GM13977 (cell line): ENCODE measurements around the gene PCSK5.

Experiments
- DNase-seq: peaks from one replicate; pipeline ENCODE4 v3.0.0; 2012; ENCODE audit warnings: low spot score
- in situ Hi-C: fragments of 300-500 bp; cut with MboI; formaldehyde crosslinking; loops from one replicate; pipeline ENCODE4 v1.12.0; 2022; ENCODE audit warnings: low sequenced_read_pairs, low pct_unique_long_range_greater_than_20kb, mixed read lengths, inconsistent platforms; ENCODE audit not compliant: unreplicated experiment
- TF ChIP-seq, protein P1 (sequence below): IDR thresholded peaks from 2 replicates; pipeline ENCODE4 v1.5.1; 2012; ENCODE audit warnings: mild to moderate bottlenecking, control low read depth; ENCODE audit not compliant: insufficient read depth; ENCODE audit errors: extremely low read depth, missing control alignments

Gene PCSK5

DNA sequence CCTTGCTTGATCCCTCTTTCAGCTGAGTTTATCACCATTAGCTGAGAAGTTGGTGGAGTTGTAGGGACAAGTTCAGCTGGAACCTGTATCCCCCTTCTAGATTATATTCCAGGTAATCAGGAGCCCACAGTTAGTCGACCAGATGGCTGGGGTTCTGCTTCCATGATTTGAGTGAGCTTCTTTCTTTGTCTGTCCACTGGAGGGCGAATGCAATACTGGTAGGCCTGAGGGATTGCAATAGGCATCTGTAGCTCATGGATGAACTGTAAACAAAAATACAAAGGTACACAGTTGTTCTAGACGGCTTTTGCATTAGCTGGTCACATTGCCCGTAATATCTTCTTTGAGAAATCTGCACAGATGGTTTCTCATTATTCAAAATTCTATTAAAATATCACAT lies 88.9 kb downstream of the PCSK5 start:
- in situ Hi-C loops: no loop called here
- TF ChIP-seq, protein P1, sequence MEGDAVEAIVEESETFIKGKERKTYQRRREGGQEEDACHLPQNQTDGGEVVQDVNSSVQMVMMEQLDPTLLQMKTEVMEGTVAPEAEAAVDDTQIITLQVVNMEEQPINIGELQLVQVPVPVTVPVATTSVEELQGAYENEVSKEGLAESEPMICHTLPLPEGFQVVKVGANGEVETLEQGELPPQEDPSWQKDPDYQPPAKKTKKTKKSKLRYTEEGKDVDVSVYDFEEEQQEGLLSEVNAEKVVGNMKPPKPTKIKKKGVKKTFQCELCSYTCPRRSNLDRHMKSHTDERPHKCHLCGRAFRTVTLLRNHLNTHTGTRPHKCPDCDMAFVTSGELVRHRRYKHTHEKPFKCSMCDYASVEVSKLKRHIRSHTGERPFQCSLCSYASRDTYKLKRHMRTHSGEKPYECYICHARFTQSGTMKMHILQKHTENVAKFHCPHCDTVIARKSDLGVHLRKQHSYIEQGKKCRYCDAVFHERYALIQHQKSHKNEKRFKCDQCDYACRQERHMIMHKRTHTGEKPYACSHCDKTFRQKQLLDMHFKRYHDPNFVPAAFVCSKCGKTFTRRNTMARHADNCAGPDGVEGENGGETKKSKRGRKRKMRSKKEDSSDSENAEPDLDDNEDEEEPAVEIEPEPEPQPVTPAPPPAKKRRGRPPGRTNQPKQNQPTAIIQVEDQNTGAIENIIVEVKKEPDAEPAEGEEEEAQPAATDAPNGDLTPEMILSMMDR: peak; percentile 32
- DNase-seq: peak; percentile 11

DNA sequence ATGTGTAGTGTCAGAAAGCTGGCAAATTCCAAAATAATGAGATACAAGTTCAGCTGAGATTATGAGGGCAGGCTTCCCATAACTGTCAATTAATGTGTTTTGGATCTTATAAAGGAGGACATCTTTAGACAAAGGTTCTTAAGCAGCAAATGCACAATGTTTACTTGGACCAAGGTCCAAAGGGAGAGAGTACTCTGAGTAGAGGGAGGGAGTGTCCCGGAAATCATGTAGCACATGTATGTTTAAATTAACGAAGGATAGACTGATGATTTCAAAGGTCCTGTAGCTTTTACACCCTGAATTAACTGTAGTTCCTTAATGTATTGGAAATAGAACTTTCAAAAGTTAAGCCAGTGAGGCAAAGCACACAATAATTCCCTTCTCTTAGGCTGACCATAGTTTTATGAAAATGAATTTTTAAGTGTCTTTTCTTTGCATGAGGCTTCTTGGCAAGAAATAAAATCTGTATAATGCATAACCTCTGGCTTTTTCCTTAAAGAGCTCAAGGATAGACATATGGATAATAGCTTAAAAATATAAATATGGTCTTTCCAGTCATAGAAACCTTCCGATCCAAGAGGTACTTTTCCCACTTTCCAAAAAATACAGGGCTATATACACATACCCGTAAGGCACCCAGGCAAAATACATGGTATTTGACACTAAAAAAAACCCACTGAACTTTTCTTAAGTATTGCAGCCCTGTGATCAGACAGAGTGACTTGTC lies 93.0 kb downstream of the PCSK5 start:
- TF ChIP-seq, protein P1: no peak
- in situ Hi-C loops: no loop called here
- DNase-seq: no peak

DNA sequence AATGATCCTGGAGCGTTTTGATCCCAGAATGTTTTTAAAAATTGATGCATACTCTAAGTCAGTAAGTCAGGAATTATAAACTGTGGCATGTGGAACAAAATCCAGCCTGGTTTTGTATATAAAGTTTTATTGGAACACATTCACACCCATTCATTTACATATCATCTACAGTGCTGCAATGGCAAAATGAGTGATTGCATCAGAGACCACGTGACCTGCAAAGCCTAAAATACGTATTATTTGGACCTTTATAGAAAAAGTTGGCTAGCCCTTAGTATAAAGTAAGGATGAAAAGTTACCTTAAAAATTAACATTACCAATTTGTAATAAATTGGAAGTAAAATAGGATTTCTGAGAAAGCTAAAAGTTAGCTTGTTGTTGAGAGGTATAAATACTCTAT lies 95.0 kb downstream of the PCSK5 start:
- TF ChIP-seq, protein P1: no peak
- in situ Hi-C loops: no loop called here
- no peak for DNase-seq

DNA sequence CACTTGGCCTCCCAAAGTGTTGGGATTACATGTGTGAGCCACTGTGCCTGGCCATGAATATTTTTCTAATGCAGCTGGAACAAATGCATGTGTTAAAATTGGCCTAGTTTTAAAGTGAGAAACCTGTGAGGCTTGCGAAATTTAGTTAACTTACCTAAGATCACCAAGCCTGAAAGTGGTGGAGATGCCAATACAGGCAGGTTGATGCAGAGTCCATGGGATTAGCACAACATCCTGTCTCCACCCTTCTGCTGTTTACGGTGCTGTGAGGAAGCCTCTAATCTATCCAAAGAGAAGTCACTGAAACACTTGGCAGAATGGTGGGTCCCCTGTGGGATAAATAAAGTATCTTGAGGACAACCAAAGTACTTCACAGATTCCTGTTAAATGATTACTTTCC lies 98.2 kb downstream of the PCSK5 start:
- no peak for DNase-seq
- TF ChIP-seq, protein P1: no peak
- in situ Hi-C loops: no loop called here

DNA sequence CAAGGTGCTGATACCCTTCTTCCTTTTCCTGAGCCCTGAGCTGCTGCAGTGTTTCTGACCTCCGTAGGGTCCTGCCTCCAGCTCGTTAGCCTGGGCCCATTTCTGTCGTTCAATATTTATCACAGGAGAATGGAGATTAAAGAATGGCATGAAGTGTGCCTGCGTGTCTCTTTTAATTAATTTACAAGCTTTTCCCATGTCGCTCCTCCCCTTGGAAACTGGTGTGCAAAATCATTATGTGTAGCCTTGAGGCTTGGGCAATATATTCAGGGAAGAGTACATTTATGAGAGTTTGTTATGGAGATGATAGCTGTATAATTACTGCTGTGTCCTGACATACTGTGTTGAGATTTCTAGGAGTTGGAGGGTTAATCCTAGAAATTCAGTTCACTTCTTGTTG lies 99.7 kb downstream of the PCSK5 start:
- DNase-seq: no peak

DNA sequence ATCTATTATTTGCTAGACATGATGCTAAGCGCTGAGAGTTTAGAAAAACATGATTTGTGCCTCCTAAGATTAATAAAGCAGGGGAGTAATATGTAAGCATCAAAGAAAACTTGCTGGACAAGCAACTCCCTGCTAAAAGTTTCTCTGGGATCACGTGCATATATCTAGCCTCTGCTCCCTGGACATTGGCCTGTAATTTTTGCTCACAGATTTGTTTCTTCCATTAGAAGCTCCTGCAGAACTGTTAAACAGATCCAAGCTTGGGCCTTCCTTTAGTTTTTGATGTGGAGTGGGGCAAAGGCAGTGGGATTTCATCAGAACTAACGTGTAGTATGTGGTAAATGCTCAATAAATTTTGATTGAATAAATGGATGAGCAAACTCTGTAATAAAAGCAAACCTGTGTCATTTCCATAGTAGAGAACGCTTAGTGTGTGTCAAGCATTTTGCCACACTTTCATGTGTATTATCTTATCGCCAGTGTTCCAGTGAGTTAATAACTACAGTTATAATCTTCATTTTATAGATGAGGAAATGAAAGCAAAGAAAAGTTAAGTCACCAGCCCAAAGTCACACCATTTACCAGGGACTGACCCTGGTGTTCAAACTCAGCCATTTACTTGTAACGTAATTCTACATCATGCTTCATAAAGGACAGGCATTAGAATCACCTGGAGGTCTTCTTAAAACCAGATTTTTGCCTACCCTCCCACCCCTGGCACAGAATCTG lies 100.3 kb downstream of the PCSK5 start:
- in situ Hi-C loops: no loop called here

More for the DNA sequence above, 99.7 kb downstream of the PCSK5 start:
- in situ Hi-C loops: no loop called here
- TF ChIP-seq, protein P1: no peak

More for the DNA sequence above, 100.3 kb downstream of the PCSK5 start:
- DNase-seq: no peak
- TF ChIP-seq, protein P1: no peak
